ENCODE results near the gene MYO5B. TPM values are rescaled to one million over a fixed set of nuclear protein-coding genes. Genes with fewer than 3 reads are reported as not detected.

MYO5B gene
- total RNA-seq, 1 donor from 2014 or later = 22.6 TPM

- no peaks in the 10 kb centered on the region for H3K27me3 ChIP-seq
- H3K27ac ChIP-seq = no peak overlapping the region
- intact Hi-C loops (cut with DNase I) = no loop called here
- DNase-seq (ENCODE audit: extremely low spot score in 2 of 2) = no peak
- TF ChIP-seq POLR2A (IDR thresholded peaks at IDR 0.05) (no peak), CTCF (IDR thresholded peaks at IDR 0.05) (no peak), POLR2AphosphoS5 (IDR thresholded peaks at IDR 0.05; ENCODE audit: insufficient read depth in 1 of 2, low read depth in 1 of 2) (no peak)
- H3K9me3 ChIP-seq = no peaks in the 10 kb centered on the region
- peaks cover 12% of the 10 kb centered on the region for H3K4me1 ChIP-seq
- H3K36me3 ChIP-seq = no peaks in the 10 kb centered on the region
- H3K4me3 ChIP-seq = no peak overlapping the region
Observed at GRCh38 chr18:50188652-50189051, 6.3 kb downstream of the MYO5B start.

- Histone ChIP-seq H3K27ac (no peak overlapping the region), H3K9me3 (no peaks in the 10 kb centered on the region), H3K4me1 (peaks cover 2% of the 10 kb centered on the region), H3K4me3 (no peak overlapping the region), H3K36me3 (no peaks in the 10 kb centered on the region), H3K27me3 (no peaks in the 10 kb centered on the region)
- DNase-seq (ENCODE audit: extremely low spot score in 2 of 2) = peak in 1 of 2 donors; percentile 60
- intact Hi-C loops (cut with DNase I) = no loop called here
- TF ChIP-seq POLR2A (IDR thresholded peaks at IDR 0.05) (no peak), POLR2AphosphoS5 (IDR thresholded peaks at IDR 0.05; ENCODE audit: insufficient read depth in 1 of 2, low read depth in 1 of 2) (no peak)
Observed at GRCh38 chr18:50187659-50188058, 7.3 kb downstream of the MYO5B start.

GRCh38 chr18:50186385-50186784 lies 8.6 kb downstream of the MYO5B start:
- Histone ChIP-seq H3K27ac (no peak overlapping the region), H3K9me3 (no peaks in the 10 kb centered on the region), H3K36me3 (no peaks in the 10 kb centered on the region), H3K27me3 (no peaks in the 10 kb centered on the region), H3K4me3 (no peak overlapping the region), H3K4me1 (no peaks in the 10 kb centered on the region)
- DNase-seq (ENCODE audit: extremely low spot score in 2 of 2) = peak in 1 of 2 donors; percentile 16
- TF ChIP-seq CTCF (IDR thresholded peaks at IDR 0.05) = no peak
- TF ChIP-seq POLR2A (IDR thresholded peaks at IDR 0.05) = no peak
- TF ChIP-seq POLR2AphosphoS5 (IDR thresholded peaks at IDR 0.05; ENCODE audit: insufficient read depth in 1 of 2, low read depth in 1 of 2) = no peak
- intact Hi-C loops (cut with DNase I) = no loop called here

GRCh38 chr18:50183556-50183955 lies 11.4 kb downstream of the MYO5B start:
- no peak overlapping the region for H3K27ac ChIP-seq
- peak in 1 of 2 donors; percentile 37 for DNase-seq (ENCODE audit: extremely low spot score in 2 of 2)
- no peaks in the 10 kb centered on the region for H3K27me3 ChIP-seq
- no peak for TF ChIP-seq POLR2A (IDR thresholded peaks at IDR 0.05)
- TF ChIP-seq POLR2AphosphoS5 (IDR thresholded peaks at IDR 0.05; ENCODE audit: insufficient read depth in 1 of 2, low read depth in 1 of 2) = no peak
- no peak for TF ChIP-seq CTCF (IDR thresholded peaks at IDR 0.05)
- no peaks in the 10 kb centered on the region for H3K4me1 ChIP-seq
- H3K36me3 ChIP-seq = no peaks in the 10 kb centered on the region
- intact Hi-C loops (cut with DNase I) = no loop called here
- H3K9me3 ChIP-seq = no peaks in the 10 kb centered on the region
- no peak overlapping the region for H3K4me3 ChIP-seq

- Histone ChIP-seq H3K27me3 (no peaks in the 10 kb centered on the region), H3K36me3 (no peaks in the 10 kb centered on the region), H3K27ac (no peak overlapping the region), H3K4me1 (no peaks in the 10 kb centered on the region), H3K9me3 (no peaks in the 10 kb centered on the region), H3K4me3 (no peak overlapping the region)
- DNase-seq (ENCODE audit: extremely low spot score in 2 of 2) = peak in 1 of 2 donors; percentile 6
- no peak for TF ChIP-seq POLR2A (IDR thresholded peaks at IDR 0.05)
- intact Hi-C loops (cut with DNase I) = no loop called here
Observed at GRCh38 chr18:50182511-50182910, 12.4 kb downstream of the MYO5B start.

GRCh38 chr18:50181590-50181989 lies 13.4 kb downstream of the MYO5B start:
- Histone ChIP-seq H3K36me3 (no peaks in the 10 kb centered on the region), H3K27me3 (no peaks in the 10 kb centered on the region), H3K4me3 (no peak overlapping the region), H3K27ac (no peak overlapping the region), H3K4me1 (no peaks in the 10 kb centered on the region), H3K9me3 (no peaks in the 10 kb centered on the region)
- TF ChIP-seq CTCF (IDR thresholded peaks at IDR 0.05) (no peak), POLR2AphosphoS5 (IDR thresholded peaks at IDR 0.05; ENCODE audit: insufficient read depth in 1 of 2, low read depth in 1 of 2) (no peak), POLR2A (IDR thresholded peaks at IDR 0.05) (no peak)
- DNase-seq (ENCODE audit: extremely low spot score in 2 of 2) = peak in 1 of 2 donors; percentile 22
- intact Hi-C loops (cut with DNase I) = no loop called here
